HG03439 (cell line): ENCODE data around the gene TTLL11.
A peak's percentile ranks its signal among the peaks of the same experiment; 100 is the strongest.

Experiments
- ATAC-seq: cut with Tn5 transposase; IDR thresholded peaks from one replicate; pipeline ENCODE4 v1.9.1; 2021; ENCODE audit warnings: mild to moderate bottlenecking, moderate library complexity; ENCODE audit not compliant: unreplicated experiment

TTLL11 gene

DNA sequence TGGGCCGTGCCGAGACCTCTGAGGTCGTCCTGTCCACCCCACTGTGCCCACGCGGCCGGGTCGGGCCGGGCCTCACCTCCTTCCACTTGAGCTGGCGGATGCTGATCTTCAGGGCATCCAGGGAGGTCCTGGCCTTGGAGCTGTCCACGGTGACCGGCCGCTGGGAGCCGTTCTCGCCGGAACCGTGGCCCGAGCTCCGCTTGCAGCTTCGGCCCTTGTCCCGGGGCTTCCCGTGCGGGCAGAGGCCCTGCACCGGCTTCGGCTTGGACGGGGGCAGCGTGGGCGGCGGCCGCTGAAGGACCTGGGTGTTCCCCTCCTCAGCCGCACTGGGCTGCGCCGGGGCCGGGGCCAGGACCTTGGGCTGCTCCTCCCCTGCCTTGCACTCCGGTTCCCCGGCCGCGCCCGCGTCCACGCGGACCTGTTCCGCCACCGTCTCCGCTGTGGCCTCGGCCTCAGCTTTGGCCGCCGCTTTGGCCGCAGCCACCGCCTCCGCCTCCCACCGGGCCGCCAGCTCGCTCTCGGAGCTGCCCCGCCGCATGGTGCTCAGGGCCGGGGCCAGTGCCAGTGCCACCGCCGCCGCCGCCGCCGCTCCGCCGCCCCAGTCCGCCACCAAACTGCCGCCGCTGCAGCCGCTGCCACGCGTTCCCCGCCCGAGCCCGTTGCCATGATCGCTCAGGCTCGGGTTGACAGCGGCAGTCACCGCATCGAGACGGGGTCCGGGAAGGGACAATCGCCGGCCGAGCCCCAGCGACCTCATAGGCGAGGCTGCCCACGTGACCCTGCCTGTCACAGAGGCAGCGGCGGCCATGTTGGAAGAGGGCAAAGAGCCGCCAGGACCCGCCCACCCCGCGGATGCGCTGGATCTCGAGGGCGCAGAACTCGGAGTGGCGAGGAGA, at the start of gene TTLL11:
Gene TTLL11 (minus strand): TSS at position 698 of the 896 bp plus-strand sequence. CDS start 160 bp downstream, at position 538.
- peak; percentile 92 for ATAC-seq

DNA sequence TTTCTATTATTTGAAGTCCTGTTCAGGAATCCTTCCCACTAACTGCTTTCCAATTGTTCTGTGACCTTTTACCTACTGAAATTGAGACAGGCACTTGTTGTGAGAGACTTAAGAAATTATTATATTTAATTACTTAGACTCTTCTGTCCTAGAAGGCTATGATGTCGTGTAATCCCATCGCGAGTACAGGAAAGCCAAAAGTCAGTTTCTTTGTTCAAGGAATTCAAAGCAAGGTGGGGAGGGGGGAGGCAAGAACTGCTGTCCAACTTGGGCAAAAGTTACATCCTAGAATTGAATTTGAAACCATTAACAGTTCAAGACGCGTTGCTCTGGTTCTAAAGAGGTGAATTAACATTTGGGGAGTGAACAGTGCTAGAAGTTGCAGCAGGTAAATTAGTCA, 48.6 kb upstream of the TTLL11 start:
- ATAC-seq: no peak

DNA sequence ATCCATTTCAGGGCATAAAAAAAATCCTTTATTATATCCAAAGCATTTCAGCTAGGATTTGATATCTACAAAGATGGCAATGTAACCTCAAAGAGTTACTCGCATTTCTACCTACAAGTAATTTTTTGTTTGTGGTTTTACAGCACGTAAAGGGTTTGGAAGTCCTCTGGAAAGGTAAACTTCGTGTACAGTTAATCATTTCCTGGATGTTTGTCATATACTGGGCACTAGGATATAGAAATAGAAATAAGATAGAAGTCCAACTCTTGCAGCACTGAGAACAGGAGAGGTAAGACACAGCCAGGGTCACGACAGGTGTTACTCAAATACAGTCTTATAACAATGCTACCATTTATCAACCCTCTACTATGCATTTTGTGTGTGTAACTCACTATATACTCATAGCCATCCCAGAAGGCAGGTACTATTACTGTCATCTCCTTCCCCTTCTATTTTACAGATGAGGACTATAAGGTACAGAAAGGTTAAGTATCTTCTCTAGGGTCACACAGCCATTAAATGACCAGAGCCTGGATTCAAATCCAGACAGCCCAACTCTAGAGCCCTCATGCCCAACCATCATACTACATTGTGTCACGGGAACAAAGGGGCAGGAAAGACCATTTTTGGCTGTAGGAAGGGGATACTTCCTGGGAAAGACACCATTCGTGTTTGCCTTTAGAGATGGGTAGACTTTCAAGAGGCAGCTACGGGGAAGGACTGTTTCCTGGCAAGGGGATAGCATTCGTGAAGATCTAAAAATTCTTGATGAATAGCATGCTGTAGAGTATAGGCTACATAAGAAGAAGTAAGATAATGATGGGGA, 47.5 kb upstream of the TTLL11 start:
- no peak for ATAC-seq

GRCh38 chr9:122138560-122139268, 45.6 kb upstream of the TTLL11 start:
- ATAC-seq: no peak

- no peak for ATAC-seq
Measured at GRCh38 chr9:122135529-122135859, 42.4 kb upstream of the TTLL11 start.

- no peak for ATAC-seq
Measured at GRCh38 chr9:122134822-122135528, 41.9 kb upstream of the TTLL11 start.

DNA sequence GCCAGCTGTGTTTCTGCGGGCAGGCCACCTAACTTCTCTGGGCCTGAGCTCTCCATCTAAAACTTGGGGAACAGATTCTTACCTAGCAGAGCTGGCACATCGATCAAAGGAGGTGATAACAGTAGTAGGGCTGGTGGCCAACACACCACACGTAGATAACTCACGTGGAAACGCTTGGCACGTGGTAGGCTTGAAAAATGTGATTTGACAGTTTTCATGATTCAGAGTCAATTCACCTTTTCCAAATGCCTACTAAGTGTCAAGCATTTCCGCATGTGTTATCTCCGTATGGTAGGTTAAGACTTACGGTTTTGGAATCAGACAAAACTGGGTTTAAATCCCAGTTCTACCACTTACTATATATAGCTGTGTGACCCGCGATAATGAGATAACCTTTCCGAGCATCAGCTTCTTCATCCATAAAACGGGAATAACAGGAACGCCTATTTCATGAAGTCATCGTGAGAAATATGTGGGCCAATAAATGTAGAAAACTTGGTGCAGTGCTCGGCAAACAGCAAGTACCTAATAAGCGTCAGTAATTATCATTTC, 41.0 kb upstream of the TTLL11 start:
- no peak for ATAC-seq

DNA sequence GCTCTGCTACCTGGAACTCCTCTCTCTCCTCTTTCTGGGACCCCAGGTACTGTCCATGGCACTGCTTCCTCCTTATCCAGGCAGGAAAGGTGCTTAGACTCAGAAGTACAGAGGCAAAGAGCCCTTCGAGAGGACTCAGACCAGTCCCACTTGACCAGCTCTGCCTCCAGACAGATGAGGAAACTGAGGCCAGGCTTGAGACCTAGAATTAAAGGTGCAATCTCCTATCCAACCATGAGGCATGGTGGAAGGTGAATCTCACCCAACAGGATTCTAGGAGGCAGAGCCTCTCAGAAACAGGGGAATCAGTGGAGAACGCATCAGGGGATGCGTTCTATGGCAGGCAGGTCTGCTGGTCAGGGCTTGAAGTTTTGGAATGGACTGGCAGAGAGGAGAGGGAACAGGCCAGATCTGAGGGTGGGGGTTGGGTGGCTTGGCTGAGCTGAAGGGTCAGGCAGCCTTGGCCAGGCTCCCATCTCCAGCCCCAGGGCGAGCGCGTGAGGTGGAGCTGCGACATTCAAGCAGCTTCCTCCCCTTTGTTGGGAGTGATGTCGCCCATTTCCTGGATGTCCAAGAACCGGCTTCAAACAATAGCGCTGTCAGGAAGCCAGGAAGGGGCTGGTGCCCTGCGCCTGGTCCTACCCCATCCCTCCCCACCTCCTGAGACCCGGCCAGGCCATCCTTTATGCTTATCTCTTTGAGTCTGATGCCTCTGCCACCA, 40.3 kb upstream of the TTLL11 start:
- ATAC-seq: no peak

DNA sequence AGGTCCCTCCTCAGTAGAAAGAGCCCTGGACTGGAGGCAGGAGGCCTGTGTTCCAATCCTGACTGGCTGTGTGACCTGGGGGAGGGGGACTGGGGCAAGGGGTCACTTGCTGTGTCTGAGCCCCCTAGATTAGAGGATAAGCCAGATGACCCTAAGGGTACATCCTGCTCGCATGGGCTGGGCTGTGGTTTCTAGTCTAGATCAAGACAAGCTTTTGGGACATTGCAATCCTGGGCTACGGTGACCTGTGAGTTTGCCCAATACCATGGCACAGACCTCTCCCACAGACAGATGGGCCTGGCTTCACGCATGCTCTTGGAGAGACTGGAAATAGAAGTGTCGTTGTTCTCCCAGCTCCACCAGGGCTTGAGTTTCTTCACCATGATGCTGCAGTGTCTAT, 39.4 kb upstream of the TTLL11 start:
- no peak for ATAC-seq

DNA sequence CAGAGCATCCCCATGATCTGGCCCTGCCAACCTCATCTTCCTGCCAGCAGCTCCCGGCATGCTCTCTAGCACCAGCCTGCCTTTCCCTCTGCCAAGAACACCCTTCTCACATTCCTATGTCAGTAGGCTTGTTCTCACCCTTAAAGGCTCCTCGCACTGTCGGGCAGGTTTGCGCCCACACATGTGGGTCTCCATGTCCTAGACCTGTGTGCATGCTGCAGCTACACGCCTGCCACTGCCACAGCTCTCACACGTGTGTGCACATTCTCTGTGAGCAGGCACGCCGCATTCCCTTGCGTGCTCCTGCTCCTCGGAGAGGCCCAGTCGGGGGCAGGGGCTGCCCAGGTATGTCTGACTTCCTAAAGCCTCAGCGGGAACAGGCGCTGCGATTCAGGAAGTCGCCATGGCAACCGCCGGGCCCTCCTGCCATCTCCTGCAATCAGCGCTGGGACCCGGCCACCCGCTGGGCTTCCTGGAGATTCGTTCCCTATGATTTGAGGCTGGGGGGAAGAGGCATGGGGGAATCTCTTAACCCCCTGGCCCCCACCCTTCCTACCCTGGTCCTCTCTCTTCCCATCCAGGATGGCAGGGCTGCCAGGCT, 38.4 kb upstream of the TTLL11 start:
- no peak for ATAC-seq

GRCh38 chr9:122130837-122131236, 37.7 kb upstream of the TTLL11 start:
- no peak for ATAC-seq

DNA sequence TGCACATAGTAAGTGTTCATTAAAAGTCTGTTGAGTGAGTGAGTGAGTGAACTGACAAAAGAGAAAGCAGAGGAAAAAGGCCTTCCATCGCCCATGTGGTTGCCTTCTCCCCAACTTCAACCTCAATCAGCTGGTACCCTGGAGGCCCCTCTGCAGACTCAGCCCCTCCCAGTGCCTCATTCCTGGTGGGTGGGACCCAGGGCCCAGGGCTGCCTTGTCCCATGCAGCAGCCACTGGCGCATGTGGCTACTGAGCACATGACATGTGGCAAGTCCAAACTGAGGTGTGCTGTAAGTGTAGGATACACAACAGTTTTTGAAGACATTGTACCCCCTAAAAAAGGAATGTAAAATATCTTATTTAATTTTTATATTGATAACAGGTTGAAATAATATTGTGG, 36.9 kb upstream of the TTLL11 start:
- no peak for ATAC-seq

GRCh38 chr9:122128969-122129343, 35.8 kb upstream of the TTLL11 start:
- ATAC-seq: no peak

DNA sequence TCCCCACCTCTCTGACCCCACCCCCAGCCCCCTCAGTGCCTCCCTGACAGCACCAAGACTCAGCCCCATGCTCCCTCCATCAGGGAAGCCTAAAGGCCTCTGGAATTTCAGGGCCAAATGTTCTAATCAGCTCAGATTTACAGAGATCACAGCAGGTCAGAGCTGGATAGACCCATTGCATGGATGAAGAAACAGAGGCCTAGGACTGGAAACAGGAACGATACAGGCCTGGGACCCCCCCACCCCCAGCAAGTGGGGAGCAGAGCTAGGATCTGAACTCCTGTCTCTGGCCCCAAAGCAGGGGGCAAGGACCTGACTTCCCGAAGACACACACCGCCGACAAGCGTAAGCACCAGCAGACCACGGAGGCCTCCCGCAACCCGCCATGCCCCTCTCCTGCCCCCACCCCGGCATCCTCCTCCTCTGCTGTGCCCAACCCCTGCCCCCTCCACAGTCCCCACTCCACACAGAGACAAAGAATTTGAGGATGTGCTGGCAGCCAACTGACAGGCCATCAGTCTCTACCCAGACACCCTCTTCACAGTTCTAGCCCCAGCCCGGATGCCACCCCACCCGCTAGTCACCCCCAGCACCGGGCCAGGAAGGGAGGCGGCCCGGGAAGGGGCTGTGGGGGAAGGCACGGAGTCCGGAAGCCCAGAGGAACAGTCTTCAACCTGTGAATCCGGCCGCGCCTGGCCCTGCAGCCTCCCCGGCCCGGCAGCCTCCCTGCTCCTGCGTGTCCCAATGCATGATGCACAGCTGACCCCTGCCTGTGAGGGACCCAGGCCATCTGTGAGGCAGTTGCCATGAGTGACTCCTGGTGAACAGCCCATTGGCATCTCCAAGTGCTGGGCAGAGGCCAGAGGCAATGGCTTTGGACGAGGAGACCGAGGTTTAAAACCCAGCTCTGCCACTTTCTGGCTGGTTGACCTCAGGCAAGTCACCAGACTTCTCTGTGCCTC, 35.2 kb upstream of the TTLL11 start:
- no peak for ATAC-seq

DNA sequence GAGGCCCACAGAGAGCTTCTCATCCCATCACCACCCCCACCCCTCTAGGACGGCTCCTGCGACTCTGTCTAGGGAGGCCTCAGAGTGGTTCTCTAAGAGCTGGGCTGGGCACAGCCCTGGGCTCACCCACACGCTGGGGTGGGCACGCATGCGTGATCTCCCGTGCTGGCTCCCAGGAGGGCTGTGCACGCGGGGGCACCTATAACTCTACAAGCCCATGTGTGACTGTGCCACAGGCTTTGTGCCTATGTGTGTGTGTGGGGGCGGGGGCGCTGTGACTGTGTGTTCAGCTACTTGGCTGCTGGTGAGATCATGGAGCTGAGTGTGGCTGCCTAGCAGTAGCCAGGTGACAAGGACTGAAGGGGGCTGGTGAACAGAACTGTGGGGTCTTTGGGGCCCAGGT, 34.3 kb upstream of the TTLL11 start:
- ATAC-seq: no peak

- no peak for ATAC-seq
Measured at GRCh38 chr9:122126331-122127261, 33.5 kb upstream of the TTLL11 start.
